K562 (cell line): ENCODE results near the gene CLTA. TPM values are rescaled to one million over a fixed set of nuclear protein-coding genes. Genes with fewer than 3 reads are reported as not detected.

Experiments used
- CBX5 ChIP-seq: IDR thresholded peaks from 2 replicates; pipeline ENCODE4 v1.6.1; 2014; ENCODE audit warnings: low read depth, borderline replicate concordance
- CLOCK ChIP-seq: fragments of 250-450 bp; sonication (Bioruptor Pico); IDR thresholded peaks from 2 replicates; pipeline ENCODE4 v1.4.0; 2020; ENCODE audit warnings: mild to moderate bottlenecking, moderate library complexity, borderline replicate concordance
- DNMT1 ChIP-seq: fragments of 450-650 bp; IDR thresholded peaks from 2 replicates; pipeline ENCODE4 v1.6.1; 2016; ENCODE audit warnings: antibody characterized with exemption, mild to moderate bottlenecking
- FOXK2 ChIP-seq, 2 experiments: fragments of 450-650 bp; IDR thresholded peaks in 1 of 2; conservative IDR thresholded peaks in 1 of 2; 2 replicates each; pipeline ENCODE4 v1.6.1; 2016; ENCODE audit warnings: low read depth in 2 of 2, mild to moderate bottlenecking in 1 of 2
- GATA2 ChIP-seq: sonication (generic); formaldehyde crosslinking; IDR thresholded peaks from 2 replicates; pipeline ENCODE4 v1.4.0; 2020; ENCODE audit warnings: mild to moderate bottlenecking, missing genetic modification reagents
- HDGF ChIP-seq: fragments of 450-650 bp; IDR thresholded peaks from 2 replicates; pipeline ENCODE4 v1.6.1; 2016
- IRF9 ChIP-seq: fragments of 450-650 bp; IDR thresholded peaks from 2 replicates; pipeline ENCODE4 v1.6.1; 2016; ENCODE audit warnings: missing biosample characterization, missing genetic modification characterization
- MEF2D ChIP-seq: conservative IDR thresholded peaks from 2 replicates; pipeline ENCODE4 v1.6.1; 2016; ENCODE audit warnings: low read depth, missing genetic modification characterization, missing compliant biosample characterization
- NCOA4 ChIP-seq: fragments of 450-650 bp; IDR thresholded peaks from 2 replicates; pipeline ENCODE4 v1.6.1; 2018; ENCODE audit warnings: mild to moderate bottlenecking; ENCODE audit not compliant: partially characterized antibody
- NEUROD1 ChIP-seq: fragments of 150-350 bp; IDR thresholded peaks from 2 replicates; pipeline ENCODE4 v1.6.1; 2014; ENCODE audit warnings: borderline replicate concordance, low read length, low read depth; ENCODE audit not compliant: partially characterized antibody
- NR2C2 ChIP-seq, 2 experiments: fragments of 200-800 bp in 1 of 2; sonication (Bioruptor generic) in 1 of 2; sonication (generic) in 1 of 2; formaldehyde crosslinking in 1 of 2; IDR thresholded peaks; 2 replicates each; pipeline versions ENCODE4 v1.6.1 to v1.8.0; 2016 to 2022; ENCODE audit warnings: mild to moderate bottlenecking in 1 of 2, missing compliant biosample characterization in 1 of 2, missing genetic modification characterization in 1 of 2, missing genetic modification reagents in 1 of 2
- NRF1 ChIP-seq, 2 experiments: fragments of 450-650 bp; IDR thresholded peaks in 1 of 2; conservative IDR thresholded peaks in 1 of 2; 2 replicates each; pipeline ENCODE4 v1.6.1; 2014; ENCODE audit warnings: mild to moderate bottlenecking in 2 of 2
- RBFOX2 ChIP-seq: fragments of 200-400 bp; formaldehyde crosslinking; IDR thresholded peaks from 2 replicates; pipeline ENCODE4 v1.6.1; 2017; ENCODE audit warnings: low read depth, mild to moderate bottlenecking, low read length, moderate library complexity
- STAG1 ChIP-seq: sonication (generic); formaldehyde crosslinking; IDR thresholded peaks from 2 replicates; pipeline ENCODE4 v1.5.0; 2020; ENCODE audit warnings: missing genetic modification reagents, borderline replicate concordance
- TAF15 ChIP-seq: fragments of 200-400 bp; formaldehyde crosslinking; IDR thresholded peaks from 2 replicates; pipeline ENCODE4 v1.6.1; 2017; ENCODE audit warnings: mild to moderate bottlenecking, low read depth, low read length, moderate library complexity
- TCF7 ChIP-seq: sonication (generic); IDR thresholded peaks from 2 replicates; pipeline ENCODE4 v1.6.1; 2016; ENCODE audit warnings: antibody characterized with exemption, borderline replicate concordance
- TFAP4 ChIP-seq: sonication (generic); formaldehyde crosslinking; IDR thresholded peaks from 2 replicates; pipeline ENCODE4 v1.8.0; 2022; ENCODE audit warnings: missing genetic modification reagents, mild to moderate bottlenecking, moderate library complexity, borderline replicate concordance
- ZEB2 ChIP-seq: fragments of 450-650 bp; IDR thresholded peaks from 2 replicates; pipeline ENCODE4 v1.6.1; 2016
- ZFP30 ChIP-seq: fragments of 250-450 bp; sonication (Bioruptor Pico); IDR thresholded peaks from 2 replicates; pipeline ENCODE4 v1.8.0; 2022; ENCODE audit warnings: moderate library complexity, mild to moderate bottlenecking, inconsistent platforms, borderline replicate concordance
- ZNF197 ChIP-seq: fragments of 200-800 bp; sonication (Bioruptor generic); IDR thresholded peaks from 2 replicates; pipeline ENCODE4 v1.6.1; 2016; ENCODE audit warnings: low read depth, missing genetic modification characterization, missing compliant biosample characterization
- ZNF408 ChIP-seq: fragments of 250-450 bp; sonication (Bioruptor Pico); IDR thresholded peaks from 2 replicates; pipeline ENCODE4 v1.4.0; 2020; ENCODE audit warnings: low read depth, mild to moderate bottlenecking, moderate library complexity
- ZNF445 ChIP-seq: fragments of 250-450 bp; sonication (Bioruptor Pico); IDR thresholded peaks from 2 replicates; pipeline ENCODE4 v1.4.0; 2020; ENCODE audit warnings: low read depth, mild to moderate bottlenecking, moderate library complexity
- ZNF507 ChIP-seq: conservative IDR thresholded peaks from 2 replicates; pipeline ENCODE4 v1.6.1; 2017; ENCODE audit warnings: missing genetic modification characterization, missing compliant biosample characterization
- ZNF57 ChIP-seq: fragments of 450-650 bp; formaldehyde crosslinking; IDR thresholded peaks from 2 replicates; pipeline ENCODE4 v1.4.0; 2020; ENCODE audit warnings: mild to moderate bottlenecking, moderate library complexity
- polyA plus RNA-seq, 8 experiments: library from polyadenylated mRNA; depleted of rRNA in 4 of 8; stranded (reverse) in 5 of 8; unstranded in 3 of 8; fragments of >200 nt; fragmentation: Nextera tagmentation in 2 of 8; fragmentation: Illumina TruSeq in 1 of 8; extraction: Ambion mirVana in 2 of 8; extraction: Trizol in 1 of 8; gene quantifications; 2 replicates each; pipeline versions ENCODE4 v1.2.1 to v1.2.3, GENCODE V29; 2011 to 2014; ENCODE audit warnings: inconsistent platforms in 1 of 8, missing spikeins in 1 of 8
- total RNA-seq, 7 experiments: library from RNA; depleted of rRNA in 6 of 7; stranded (reverse); fragments of >200 nt in 6 of 7; fragmentation: Illumina TruSeq in 2 of 7; extraction: Trizol in 2 of 7; gene quantifications; 2 replicates each; pipeline versions ENCODE4 v1.2.1 to v1.2.3, GENCODE V29; 2011 to 2021; ENCODE audit warnings: low replicate concordance in 1 of 7

CLTA gene
- total and polyA plus RNA-seq, 9 of the 15 experiments (the other 6 are each of a cell fraction or from before 2014, with no cell fraction given), result 37.8 to 219 (median 144) TPM

GRCh38 chr9:36142510-36143244 is 48.0 kb upstream of the CLTA start (continued):
- TF ChIP-seq ZNF408 (no peak), DNMT1 (no peak), CLOCK (CRISPR knock-in tag) (no peak), RBFOX2 (no peak), NCOA4 (no peak), GATA2 (CRISPR knock-in tag) (no peak), TFAP4 (CRISPR knock-in tag) (no peak), CBX5 (no peak), STAG1 (no peak), NR2C2 (CRISPR knock-in tag; IDR thresholded peaks at IDR 0.05) (no peak), NR2C2 (tag; IDR thresholded peaks at IDR 0.05) (no peak), ZNF197 (CRISPR knock-in tag) (no peak), ZNF445 (no peak), HDGF (no peak), TAF15 (no peak), ZFP30 (no peak), FOXK2 (conservative IDR thresholded peaks at IDR 0.05 in 1 of 2, IDR thresholded peaks at IDR 0.05 in 1 of 2; ENCODE audit: low read depth in 2 of 2) (no peak), ZEB2 (peak; percentile 48; the same call in 1 of the 2 replicates), TCF7 (no peak), IRF9 (tag) (no peak), ZNF57 (CRISPR knock-in tag) (no peak), ZNF507 (tag) (no peak), NRF1 (conservative IDR thresholded peaks at IDR 0.05 in 1 of 2, IDR thresholded peaks at IDR 0.05 in 1 of 2) (no peak), NEUROD1 (no peak), MEF2D (tag) (no peak)
